K562 (cell line): ENCODE measurements around the gene HSD3B7. TPM values are rescaled to one million over a fixed set of nuclear protein-coding genes. Genes with fewer than 3 reads are reported as not detected.

Experiments used
- CBFA2T2 ChIP-seq: fragments of 450-650 bp; conservative IDR thresholded peaks from 2 replicates; pipeline ENCODE4 v1.6.1; 2017; ENCODE audit warnings: mild to moderate bottlenecking
- CHD7 ChIP-seq: fragments of 200-600 bp; sonication (generic); IDR thresholded peaks from one replicate; pipeline ENCODE4 v1.6.1; 2012; ENCODE audit warnings: mild to moderate bottlenecking, low read depth, low read length, inconsistent platforms
- FOXJ3 ChIP-seq: sonication (generic); formaldehyde crosslinking; IDR thresholded peaks from 2 replicates; pipeline ENCODE4 v1.4.0; 2020; ENCODE audit warnings: mild to moderate bottlenecking, missing genetic modification reagents
- GMEB1 ChIP-seq: fragments of 250-450 bp; sonication (Bioruptor Pico); IDR thresholded peaks from 2 replicates; pipeline ENCODE4 v1.4.0; 2020; ENCODE audit warnings: mild to moderate bottlenecking
- L3MBTL2 ChIP-seq: fragments of 450-650 bp; IDR thresholded peaks from 2 replicates; pipeline ENCODE4 v1.6.1; 2016; ENCODE audit warnings: mild to moderate bottlenecking, moderate library complexity
- MITF ChIP-seq: IDR thresholded peaks from 2 replicates; pipeline ENCODE4 v1.6.1; 2014; ENCODE audit warnings: antibody characterized with exemption
- MXD1 ChIP-seq: fragments of 250-450 bp; sonication (Bioruptor Pico); IDR thresholded peaks from 2 replicates; pipeline ENCODE4 v1.8.0; 2021; ENCODE audit warnings: borderline replicate concordance, mild to moderate bottlenecking, moderate library complexity; ENCODE audit not compliant: poor library complexity, severe bottlenecking
- POLR3A ChIP-seq: IDR thresholded peaks from 2 replicates; pipeline ENCODE4 v1.6.1; 2011; ENCODE audit warnings: borderline replicate concordance, mild to moderate bottlenecking, moderate library complexity; ENCODE audit not compliant: insufficient read length, insufficient read depth; ENCODE audit errors: extremely low read depth
- SMARCA4 ChIP-seq: fragments of 450-650 bp; IDR thresholded peaks from 2 replicates; pipeline ENCODE4 v1.6.1; 2016
- SPI1 ChIP-seq: IDR thresholded peaks from 2 replicates; pipeline ENCODE4 v1.6.1; 2011; ENCODE audit warnings: low read depth, low read length, control low read depth, borderline replicate concordance
- ZNF778 ChIP-seq: fragments of 450-650 bp; formaldehyde crosslinking; IDR thresholded peaks from 2 replicates; pipeline ENCODE4 v1.4.0; 2020; ENCODE audit warnings: mild to moderate bottlenecking, moderate library complexity
- polyA plus RNA-seq, 8 experiments: library from polyadenylated mRNA; depleted of rRNA in 4 of 8; stranded (reverse) in 5 of 8; unstranded in 3 of 8; fragments of >200 nt; fragmentation: Nextera tagmentation in 2 of 8; fragmentation: Illumina TruSeq in 1 of 8; extraction: Ambion mirVana in 2 of 8; extraction: Trizol in 1 of 8; gene quantifications; 2 replicates each; pipeline versions ENCODE4 v1.2.1 to v1.2.3, GENCODE V29; 2011 to 2014; ENCODE audit warnings: inconsistent platforms in 1 of 8, missing spikeins in 1 of 8
- total RNA-seq, 7 experiments: library from RNA; depleted of rRNA in 6 of 7; stranded (reverse); fragments of >200 nt in 6 of 7; fragmentation: Illumina TruSeq in 2 of 7; extraction: Trizol in 2 of 7; gene quantifications; 2 replicates each; pipeline versions ENCODE4 v1.2.1 to v1.2.3, GENCODE V29; 2011 to 2021; ENCODE audit warnings: low replicate concordance in 1 of 7

HSD3B7 gene
- total and polyA plus RNA-seq, 9 of the 15 experiments (the other 6 are each of a cell fraction or from before 2014, with no cell fraction given), result 5.4 to 49.1 (median 23.0) TPM

- no peak for TF ChIP-seq CHD7
- no peak for TF ChIP-seq ZNF778 (CRISPR knock-in tag)
- peak; percentile 80 for TF ChIP-seq GMEB1 (CRISPR knock-in tag)
- TF ChIP-seq POLR3A, result no peak
- peak; percentile 98 for TF ChIP-seq MITF
- TF ChIP-seq CBFA2T2, result peak; percentile 97
- no peak for TF ChIP-seq SPI1
- no peak for TF ChIP-seq MXD1 (CRISPR knock-in tag)
- TF ChIP-seq L3MBTL2, result peak; percentile 99
- no peak for TF ChIP-seq FOXJ3
- TF ChIP-seq SMARCA4, result peak; percentile 29; the same call in 1 of the 2 replicates
Observed at GRCh38 chr16:31032736-31033708, 48.0 kb downstream of the HSD3B7 start, which contains the start of gene STX4 (continued).
